Measurements from ENCODE around the gene KCNJ6. TPM values are rescaled to one million over a fixed set of nuclear protein-coding genes. Genes with fewer than 3 reads are reported as not detected.

The KCNJ6 gene
- total RNA-seq, 1 donor from 2014 or later: 10.5 TPM

GRCh38 chr21:37627561-37627960, 288.7 kb downstream of the KCNJ6 start:
- no peak for DNase-seq (ENCODE audit: extremely low spot score, unreplicated experiment)
- H3K27ac Mint-ChIP-seq (ENCODE audit: unreplicated experiment): no peak overlapping the region
- H3K9me3 Mint-ChIP-seq (ENCODE audit: unreplicated experiment): peaks cover 13% of the 10 kb centered on the region
- H3K27me3 Mint-ChIP-seq (ENCODE audit: unreplicated experiment): no peaks in the 10 kb centered on the region
- H3K4me3 Mint-ChIP-seq (ENCODE audit: unreplicated experiment): no peak overlapping the region
- H3K4me1 Mint-ChIP-seq (ENCODE audit: unreplicated experiment): peaks cover 33% of the 10 kb centered on the region
- H3K36me3 Mint-ChIP-seq (ENCODE audit: unreplicated experiment): peaks cover 7% of the 10 kb centered on the region
- no peak for TF ChIP-seq CTCF (IDR thresholded peaks at IDR 0.05)

GRCh38 chr21:37627074-37627473, 289.2 kb downstream of the KCNJ6 start:
- H3K27me3 Mint-ChIP-seq (ENCODE audit: unreplicated experiment): no peaks in the 10 kb centered on the region

GRCh38 chr21:37626320-37626719, 289.9 kb downstream of the KCNJ6 start:
- peaks cover 6% of the 10 kb centered on the region for H3K9me3 Mint-ChIP-seq (ENCODE audit: unreplicated experiment)

More at GRCh38 chr21:37627074-37627473, 289.2 kb downstream of the KCNJ6 start:
- H3K9me3 Mint-ChIP-seq (ENCODE audit: unreplicated experiment): peaks cover 9% of the 10 kb centered on the region
- no peak overlapping the region for H3K4me3 Mint-ChIP-seq (ENCODE audit: unreplicated experiment)
- DNase-seq (ENCODE audit: extremely low spot score, unreplicated experiment): no peak
- H3K36me3 Mint-ChIP-seq (ENCODE audit: unreplicated experiment): peaks cover 7% of the 10 kb centered on the region
- peak overlapping the region; percentile 3 for H3K27ac Mint-ChIP-seq (ENCODE audit: unreplicated experiment)
- TF ChIP-seq CTCF (IDR thresholded peaks at IDR 0.05): no peak
- H3K4me1 Mint-ChIP-seq (ENCODE audit: unreplicated experiment): peaks cover 34% of the 10 kb centered on the region

GRCh38 chr21:37623689-37624088, 292.6 kb downstream of the KCNJ6 start:
- no peak for DNase-seq (ENCODE audit: extremely low spot score, unreplicated experiment)
- H3K36me3 Mint-ChIP-seq (ENCODE audit: unreplicated experiment): peaks cover 11% of the 10 kb centered on the region
- peaks cover 59% of the 10 kb centered on the region for H3K4me1 Mint-ChIP-seq (ENCODE audit: unreplicated experiment)
- no peak overlapping the region for H3K4me3 Mint-ChIP-seq (ENCODE audit: unreplicated experiment)
- no peaks in the 10 kb centered on the region for H3K27me3 Mint-ChIP-seq (ENCODE audit: unreplicated experiment)
- peaks cover 6% of the 10 kb centered on the region for H3K9me3 Mint-ChIP-seq (ENCODE audit: unreplicated experiment)
- peak overlapping the region; percentile 44 for H3K27ac Mint-ChIP-seq (ENCODE audit: unreplicated experiment)
- TF ChIP-seq CTCF (IDR thresholded peaks at IDR 0.05): no peak

More at GRCh38 chr21:37626320-37626719, 289.9 kb downstream of the KCNJ6 start:
- H3K27me3 Mint-ChIP-seq (ENCODE audit: unreplicated experiment): no peaks in the 10 kb centered on the region
- no peak for DNase-seq (ENCODE audit: extremely low spot score, unreplicated experiment)
- no peak for TF ChIP-seq CTCF (IDR thresholded peaks at IDR 0.05)
- H3K4me3 Mint-ChIP-seq (ENCODE audit: unreplicated experiment): no peak overlapping the region
- no peak overlapping the region for H3K27ac Mint-ChIP-seq (ENCODE audit: unreplicated experiment)
- H3K36me3 Mint-ChIP-seq (ENCODE audit: unreplicated experiment): peaks cover 10% of the 10 kb centered on the region
- H3K4me1 Mint-ChIP-seq (ENCODE audit: unreplicated experiment): peaks cover 37% of the 10 kb centered on the region

- Mint-ChIP-seq H3K36me3 (ENCODE audit: unreplicated experiment) (peaks cover 7% of the 10 kb centered on the region), H3K9me3 (ENCODE audit: unreplicated experiment) (peaks cover under 1% of the 10 kb centered on the region), H3K27me3 (ENCODE audit: unreplicated experiment) (no peaks in the 10 kb centered on the region), H3K4me1 (ENCODE audit: unreplicated experiment) (peaks cover 59% of the 10 kb centered on the region), H3K4me3 (ENCODE audit: unreplicated experiment) (no peak overlapping the region), H3K27ac (ENCODE audit: unreplicated experiment) (peak overlapping the region; percentile 8)
- no peak for DNase-seq (ENCODE audit: extremely low spot score, unreplicated experiment)
- TF ChIP-seq CTCF (IDR thresholded peaks at IDR 0.05): no peak
Measured at GRCh38 chr21:37623183-37623582, 293.1 kb downstream of the KCNJ6 start.

Data from osteocyte (in vitro differentiated cells).